Neural progenitor cell (in vitro differentiated cells): ENCODE results near the gene OR2T34. TPM values are rescaled to one million over a fixed set of nuclear protein-coding genes. Genes with fewer than 3 reads are reported as not detected.
"Not testable (repeated sequence)": the region's sequence is repeated elsewhere in the genome, so short reads cannot be mapped to it uniquely, and the experiment has no call there.

Source experiments
- DNase-seq: peaks from one replicate; pipeline ENCODE4 v3.0.0-alpha.2; 2016; ENCODE audit warnings: low spot score
- H2AFZ ChIP-seq: fragments of 200-600 bp; sonication (generic); replicated peaks from 2 replicates; pipeline ENCODE4 v1.6.1; 2016; ENCODE audit warnings: antibody characterized with exemption
- H3F3A ChIP-seq: fragments of 200-600 bp; sonication (generic); 2 replicates; pipeline ENCODE4 v1.6.1; 2016; ENCODE audit warnings: antibody characterized with exemption, low read depth
- H3K27ac ChIP-seq: fragments of 200-600 bp; sonication (generic); 2 replicates; pipeline ENCODE4 v1.5.1; 2016; ENCODE audit warnings: mild to moderate bottlenecking
- H3K27me3 ChIP-seq: fragments of 200-600 bp; sonication (generic); 2 replicates; pipeline ENCODE4 v1.6.1; 2016; ENCODE audit warnings: mild to moderate bottlenecking, moderate library complexity
- H3K36me3 ChIP-seq: fragments of 200-600 bp; sonication (generic); 2 replicates; pipeline ENCODE4 v1.5.1; 2016
- H3K4me1 ChIP-seq: fragments of 200-600 bp; sonication (generic); 2 replicates; pipeline ENCODE4 v1.6.1; 2016; ENCODE audit warnings: mixed run types
- H3K4me2 ChIP-seq: fragments of 200-600 bp; sonication (generic); 2 replicates; pipeline ENCODE4 v1.6.1; 2016
- H3K4me3 ChIP-seq: fragments of 200-600 bp; sonication (generic); 2 replicates; pipeline ENCODE4 v1.5.1; 2016
- H3K79me2 ChIP-seq: fragments of 200-600 bp; sonication (generic); 2 replicates; pipeline ENCODE4 v1.6.1; 2016; ENCODE audit warnings: low read depth
- H3K9ac ChIP-seq: fragments of 200-600 bp; sonication (generic); 2 replicates; pipeline ENCODE4 v1.6.1; 2016
- H3K9me3 ChIP-seq: fragments of 200-600 bp; sonication (generic); 2 replicates; pipeline ENCODE4 v1.5.1; 2016; ENCODE audit warnings: low read depth
- H4K20me1 ChIP-seq: fragments of 200-600 bp; sonication (generic); 2 replicates; pipeline ENCODE4 v1.6.1; 2016; ENCODE audit warnings: low read depth
- H3K27ac Mint-ChIP-seq: 3 replicates; pipeline ENCODE4 v1.8.0; 2021; ENCODE audit warnings: mixed read lengths
- H3K27me3 Mint-ChIP-seq: 2 replicates; pipeline ENCODE4 v1.8.0; 2022; ENCODE audit warnings: low read depth, mild to moderate bottlenecking, inconsistent platforms, moderate library complexity, mixed read lengths; ENCODE audit not compliant: insufficient read depth
- H3K36me3 Mint-ChIP-seq: 3 replicates; pipeline ENCODE4 v1.8.0; 2021; ENCODE audit warnings: mixed read lengths
- H3K4me1 Mint-ChIP-seq: 3 replicates; pipeline ENCODE4 v1.8.0; 2021; ENCODE audit warnings: mixed read lengths
- H3K4me3 Mint-ChIP-seq: 3 replicates; pipeline ENCODE4 v1.8.0; 2021; ENCODE audit warnings: mild to moderate bottlenecking, moderate library complexity, mixed read lengths
- H3K9me3 Mint-ChIP-seq: 3 replicates; pipeline ENCODE4 v1.8.0; 2020; ENCODE audit warnings: mixed read lengths
- small RNA-seq: library from RNA; depleted of rRNA; stranded (forward); fragments of <200 nt; gene quantifications from one replicate; pipeline ENCODE3, GENCODE V24; 2015
- total RNA-seq: library from RNA; depleted of rRNA; stranded (reverse); fragments of >200 nt; gene quantifications from 2 replicates; pipeline ENCODE4 v1.2.3, GENCODE V29; 2015; ENCODE audit warnings: low replicate concordance

The OR2T34 gene
- total RNA-seq, 1 donor from 2014 or later = not detected

DNA sequence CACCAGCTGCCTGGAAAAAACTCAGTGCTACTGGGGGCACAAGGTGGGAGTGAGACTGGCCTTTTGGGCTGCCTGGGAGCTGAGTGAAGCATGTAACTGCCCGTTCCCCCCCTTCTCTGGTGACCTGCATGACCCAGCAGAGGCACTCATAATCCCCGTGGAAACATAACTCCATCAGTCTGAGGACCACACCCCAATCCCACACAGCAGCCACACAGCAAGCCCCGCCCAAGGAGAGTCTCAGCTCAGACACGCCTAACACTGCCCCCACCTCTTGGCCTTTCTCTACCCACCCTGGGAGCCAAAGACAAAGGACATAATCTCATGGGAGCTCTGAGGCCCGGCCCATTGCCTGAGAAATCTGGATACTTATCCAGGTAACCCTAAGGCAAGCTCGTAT, 23.5 kb downstream of the OR2T34 start:
- H4K20me1 ChIP-seq, H3K9me3 ChIP-seq, H3K9me3 Mint-ChIP-seq, H3K27me3 Mint-ChIP-seq, H3K27me3 ChIP-seq, H3K4me1 ChIP-seq, H3K4me1 Mint-ChIP-seq, H3K27ac Mint-ChIP-seq, H3K36me3 ChIP-seq, H3K4me3 ChIP-seq, H3F3A ChIP-seq, H3K79me2 ChIP-seq, H3K9ac ChIP-seq, H3K27ac ChIP-seq, DNase-seq, H2AFZ ChIP-seq, H3K4me3 Mint-ChIP-seq, H3K36me3 Mint-ChIP-seq, H3K4me2 ChIP-seq: not testable (repeated sequence)

DNA sequence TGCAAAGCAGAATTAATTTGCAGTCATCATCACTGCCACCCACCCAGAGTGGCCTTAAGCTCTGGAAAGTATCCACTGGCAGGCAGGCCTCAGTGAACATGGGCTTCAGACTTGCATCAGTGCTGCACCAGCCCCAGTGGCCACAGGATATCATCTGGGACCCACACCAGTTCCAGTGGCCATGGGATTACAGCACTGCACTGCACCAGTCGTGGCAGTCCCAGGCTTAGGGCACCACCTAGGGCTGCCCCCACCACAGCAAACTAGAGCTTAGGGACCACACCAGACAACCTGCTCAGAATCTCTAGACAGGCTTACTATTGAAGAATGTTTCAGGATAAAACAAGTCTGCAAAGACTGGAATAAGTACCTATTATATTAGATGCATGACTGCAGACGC, 27.2 kb downstream of the OR2T34 start:
- not testable (repeated sequence) for H3K9me3 ChIP-seq, H3K36me3 Mint-ChIP-seq, H3K4me3 Mint-ChIP-seq, H3K27me3 ChIP-seq, H3K27ac Mint-ChIP-seq, H3K4me3 ChIP-seq, H3K4me1 Mint-ChIP-seq, H3K27ac ChIP-seq, H3K27me3 Mint-ChIP-seq, H3K79me2 ChIP-seq, H3K36me3 ChIP-seq, H3F3A ChIP-seq, H2AFZ ChIP-seq, H3K4me2 ChIP-seq, H3K9me3 Mint-ChIP-seq, H4K20me1 ChIP-seq, H3K9ac ChIP-seq, DNase-seq, H3K4me1 ChIP-seq

DNA sequence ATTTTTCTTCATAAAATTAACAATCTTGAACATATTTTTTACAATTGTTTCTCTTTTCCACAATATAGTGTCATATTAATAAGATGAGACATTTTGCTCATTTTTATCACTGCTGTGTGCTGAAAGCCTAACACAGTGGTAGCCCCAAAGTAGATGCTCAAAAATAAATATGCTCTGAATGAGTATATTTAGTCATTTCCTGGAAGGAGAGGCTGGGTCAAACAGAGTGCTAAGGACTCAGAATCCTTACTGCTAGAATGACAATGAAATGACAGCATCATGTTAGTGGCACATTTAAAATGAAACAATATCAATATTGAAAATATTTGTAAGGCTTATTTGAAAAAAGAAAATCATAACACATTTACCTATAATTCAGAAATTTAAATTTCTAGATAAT, 37.1 kb downstream of the OR2T34 start:
- not testable (repeated sequence) for H3K36me3 Mint-ChIP-seq

More for the DNA sequence above, 37.1 kb downstream of the OR2T34 start:
- not testable (repeated sequence) for H3K9ac ChIP-seq, DNase-seq, H3K27me3 Mint-ChIP-seq, H3K4me1 ChIP-seq, H3K9me3 ChIP-seq, H3K79me2 ChIP-seq, H3K9me3 Mint-ChIP-seq, H3K4me3 ChIP-seq, H2AFZ ChIP-seq, H4K20me1 ChIP-seq, H3K4me1 Mint-ChIP-seq, H3K27me3 ChIP-seq, H3K27ac Mint-ChIP-seq, H3F3A ChIP-seq, H3K4me2 ChIP-seq, H3K4me3 Mint-ChIP-seq, H3K27ac ChIP-seq, H3K36me3 ChIP-seq

Small RNA genes lying within 50 kb of the gene (small RNA-seq; reads per million reads assigned to genes)
- not detected for gene RF00019

Other genes with a start within 250 kb of the OR2T34 start
- gene OR14C36, start 226.0 kb downstream of the OR2T34 start, total RNA-seq = not detected in 2 replicates
- gene OR2T4, start 213.1 kb downstream of the OR2T34 start, total RNA-seq = not detected in 2 replicates
- gene OR2T6, start 199.0 kb downstream of the OR2T34 start, total RNA-seq = not detected in 2 replicates
- gene OR2T1, start 171.7 kb downstream of the OR2T34 start, total RNA-seq = not detected in 2 replicates
- not detected in 2 replicates for gene OR2T2, start 129.1 kb downstream of the OR2T34 start, total RNA-seq
- not detected in 2 replicates for gene OR2T3, start 101.4 kb downstream of the OR2T34 start, total RNA-seq
- gene OR2T5, start 86.2 kb downstream of the OR2T34 start, total RNA-seq = not detected in 2 replicates
- gene OR2G6, start 66.7 kb downstream of the OR2T34 start, total RNA-seq = not detected in 2 replicates
- not detected in 2 replicates for gene OR2T29, start 12.0 kb downstream of the OR2T34 start, total RNA-seq
- not detected in 2 replicates for gene OR2T10, start 22.9 kb upstream of the OR2T34 start, total RNA-seq
- gene OR2T11, start 60.3 kb upstream of the OR2T34 start, total RNA-seq = not detected in 2 replicates
- not detected in 2 replicates for gene OR2T35, start 70.5 kb upstream of the OR2T34 start, total RNA-seq
- gene OR2T27, start 80.8 kb upstream of the OR2T34 start, total RNA-seq = not detected in 2 replicates
- gene OR14I1, start 128.0 kb upstream of the OR2T34 start, total RNA-seq = not detected in 2 replicates
- gene LYPD8, start 181.0 kb upstream of the OR2T34 start, total RNA-seq = not detected in 2 replicates